RWPE2 (cell line): ENCODE results near the gene STRBP.
A peak's percentile ranks its signal among the peaks of the same experiment; 100 is the strongest.

Experiments used
- ATAC-seq: fragments of 200-7000 bp; cut with Tn5 transposase; 3 replicates; pipeline ENCODE4 v1.9.1; 2021; ENCODE audit warnings: low read depth
- DNase-seq: peaks from one replicate; pipeline ENCODE4 v3.0.0-alpha.2; 2020; ENCODE audit warnings: low spot score
- H3K27ac ChIP-seq: fragments of 450-650 bp; 2 replicates; pipeline ENCODE4 v1.5.1; 2017; ENCODE audit warnings: mild to moderate bottlenecking; ENCODE audit not compliant: poor library complexity, severe bottlenecking
- H3K27me3 ChIP-seq: fragments of 250-450 bp; sonication (Bioruptor Pico); 2 replicates; pipeline ENCODE4 v1.5.1; 2021; ENCODE audit warnings: mild to moderate bottlenecking, moderate library complexity; ENCODE audit not compliant: insufficient read depth, poor library complexity, severe bottlenecking
- H3K36me3 ChIP-seq: fragments of 250-450 bp; sonication (Bioruptor Pico); 2 replicates; pipeline ENCODE4 v1.5.1; 2020; ENCODE audit warnings: low read depth, mild to moderate bottlenecking, moderate library complexity
- H3K4me1 ChIP-seq: fragments of 250-450 bp; sonication (Bioruptor Pico); 2 replicates; pipeline ENCODE4 v1.5.1; 2021; ENCODE audit warnings: mild to moderate bottlenecking, moderate library complexity; ENCODE audit not compliant: insufficient read depth, poor library complexity, severe bottlenecking
- H3K4me3 ChIP-seq: fragments of 250-450 bp; sonication (Bioruptor Pico); 2 replicates; pipeline ENCODE4 v1.5.1; 2021; ENCODE audit warnings: mild to moderate bottlenecking, moderate library complexity; ENCODE audit not compliant: severe bottlenecking
- H3K9me3 ChIP-seq: fragments of 250-450 bp; sonication (Bioruptor Pico); 2 replicates; pipeline ENCODE4 v1.5.1; 2021; ENCODE audit warnings: mild to moderate bottlenecking, moderate library complexity; ENCODE audit not compliant: severe bottlenecking
- TF ChIP-seq, protein P1 (sequence below): fragments of 450-650 bp; IDR thresholded peaks from one replicate; pipeline ENCODE4 v1.5.1; 2017; ENCODE audit warnings: mild to moderate bottlenecking, moderate library complexity; ENCODE audit not compliant: poor library complexity, severe bottlenecking

Gene STRBP

DNA sequence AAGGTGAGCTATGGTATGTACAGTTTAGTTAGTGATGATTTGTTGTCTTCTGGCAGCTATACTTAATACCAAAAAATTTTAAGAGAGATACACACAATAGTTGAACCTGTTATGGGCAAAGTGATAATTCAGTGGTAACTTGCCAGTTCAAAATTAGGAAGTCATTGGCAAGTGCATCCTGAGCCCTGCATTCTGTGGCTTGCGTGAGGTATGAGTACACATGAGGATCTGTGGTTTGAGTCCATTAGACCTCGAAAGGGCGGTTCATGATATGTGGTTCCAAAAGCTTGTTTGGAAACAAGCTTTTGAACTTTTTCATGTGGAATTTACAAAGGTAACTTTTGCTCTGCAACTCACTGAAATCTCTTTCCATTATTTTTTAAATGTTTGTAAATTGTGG, 187.9 kb downstream of the STRBP start:
- TF ChIP-seq, protein P1, sequence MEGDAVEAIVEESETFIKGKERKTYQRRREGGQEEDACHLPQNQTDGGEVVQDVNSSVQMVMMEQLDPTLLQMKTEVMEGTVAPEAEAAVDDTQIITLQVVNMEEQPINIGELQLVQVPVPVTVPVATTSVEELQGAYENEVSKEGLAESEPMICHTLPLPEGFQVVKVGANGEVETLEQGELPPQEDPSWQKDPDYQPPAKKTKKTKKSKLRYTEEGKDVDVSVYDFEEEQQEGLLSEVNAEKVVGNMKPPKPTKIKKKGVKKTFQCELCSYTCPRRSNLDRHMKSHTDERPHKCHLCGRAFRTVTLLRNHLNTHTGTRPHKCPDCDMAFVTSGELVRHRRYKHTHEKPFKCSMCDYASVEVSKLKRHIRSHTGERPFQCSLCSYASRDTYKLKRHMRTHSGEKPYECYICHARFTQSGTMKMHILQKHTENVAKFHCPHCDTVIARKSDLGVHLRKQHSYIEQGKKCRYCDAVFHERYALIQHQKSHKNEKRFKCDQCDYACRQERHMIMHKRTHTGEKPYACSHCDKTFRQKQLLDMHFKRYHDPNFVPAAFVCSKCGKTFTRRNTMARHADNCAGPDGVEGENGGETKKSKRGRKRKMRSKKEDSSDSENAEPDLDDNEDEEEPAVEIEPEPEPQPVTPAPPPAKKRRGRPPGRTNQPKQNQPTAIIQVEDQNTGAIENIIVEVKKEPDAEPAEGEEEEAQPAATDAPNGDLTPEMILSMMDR, result no peak
- DNase-seq, result no peak

DNA sequence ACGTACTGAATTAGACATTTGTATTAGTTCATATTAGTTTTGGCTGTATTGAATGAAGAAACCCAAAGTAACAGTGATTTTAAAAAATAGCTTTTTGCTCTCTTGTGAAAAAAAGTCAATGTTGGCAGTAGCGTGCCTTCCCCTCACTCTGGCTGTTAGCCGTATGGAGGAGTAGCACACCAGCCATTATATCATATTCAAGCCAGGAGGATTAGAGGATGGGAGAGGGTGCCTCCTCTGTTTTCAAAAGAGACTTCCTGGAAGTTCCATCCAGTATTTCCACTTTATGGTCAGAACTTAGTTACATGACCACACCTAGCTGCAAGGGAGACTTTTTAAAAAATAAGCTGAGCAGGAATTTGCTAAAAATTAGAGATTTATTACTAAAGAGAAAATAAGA, 193.8 kb downstream of the STRBP start:
- DNase-seq, result no peak
- Histone ChIP-seq H3K27me3 (no peaks in the 10 kb centered on the region), H3K36me3 (peaks cover 52% of the 10 kb centered on the region), H3K4me1 (no peaks in the 10 kb centered on the region), H3K27ac (no peak overlapping the region), H3K9me3 (no peaks in the 10 kb centered on the region), H3K4me3 (no peak overlapping the region)
- TF ChIP-seq, protein P1, result no peak
- no peak for ATAC-seq

More for the DNA sequence above, 187.9 kb downstream of the STRBP start:
- no peaks in the 10 kb centered on the region for H3K4me1 ChIP-seq
- H3K27me3 ChIP-seq, result no peaks in the 10 kb centered on the region
- peaks cover 76% of the 10 kb centered on the region for H3K36me3 ChIP-seq
- ATAC-seq, result no peak
- peaks cover 2% of the 10 kb centered on the region for H3K9me3 ChIP-seq
- H3K4me3 ChIP-seq, result no peak overlapping the region
- H3K27ac ChIP-seq, result no peak overlapping the region

DNA sequence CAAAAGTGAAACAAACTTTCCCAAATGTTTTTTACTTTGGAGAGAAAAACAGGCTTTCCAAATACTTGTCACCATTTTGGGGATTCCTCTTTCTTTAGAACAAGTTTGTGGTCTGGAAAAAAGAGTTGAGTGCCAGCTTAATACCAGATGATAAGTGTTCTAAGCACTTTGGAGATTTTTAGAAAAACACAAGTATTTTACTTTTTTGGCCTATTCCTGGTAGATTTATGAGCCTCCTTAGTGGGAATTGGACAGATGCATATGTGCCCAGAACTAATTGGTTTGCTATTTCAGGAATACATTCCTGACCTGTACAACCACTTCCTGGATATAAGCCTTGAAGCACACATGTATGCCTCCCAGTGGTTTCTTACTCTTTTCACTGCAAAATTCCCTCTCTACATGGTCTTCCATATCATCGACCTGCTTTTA, 194.4 kb downstream of the STRBP start:
- no peak overlapping the region for H3K27ac ChIP-seq
- peaks cover 51% of the 10 kb centered on the region for H3K36me3 ChIP-seq
- TF ChIP-seq, protein P1, result no peak
- no peak overlapping the region for H3K4me3 ChIP-seq
- no peaks in the 10 kb centered on the region for H3K4me1 ChIP-seq
- 0 out of 3 replicates have a peak, but pooled peaks have one; percentile 41 for ATAC-seq
- no peaks in the 10 kb centered on the region for H3K9me3 ChIP-seq
- DNase-seq, result no peak
- H3K27me3 ChIP-seq, result no peaks in the 10 kb centered on the region

DNA sequence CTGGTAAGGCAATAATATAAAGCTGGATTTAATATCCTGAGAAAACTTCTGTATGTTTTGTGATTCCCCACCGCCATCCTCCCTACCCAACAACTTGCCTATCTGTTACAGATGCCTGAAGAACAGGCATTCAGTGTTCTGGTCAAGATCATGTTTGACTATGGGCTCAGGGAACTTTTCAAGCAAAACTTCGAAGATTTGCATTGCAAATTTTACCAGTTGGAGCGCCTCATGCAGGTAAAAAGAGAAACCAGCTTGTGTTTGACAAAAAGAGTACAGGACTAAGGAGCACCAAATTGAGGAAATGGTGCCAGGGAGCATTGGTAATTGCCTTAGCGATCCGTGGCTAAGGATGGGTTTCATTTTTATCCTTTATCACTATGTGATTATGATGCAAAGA, 194.9 kb downstream of the STRBP start:
- no peaks in the 10 kb centered on the region for H3K4me1 ChIP-seq
- peaks cover 52% of the 10 kb centered on the region for H3K36me3 ChIP-seq
- H3K4me3 ChIP-seq, result no peak overlapping the region

DNA sequence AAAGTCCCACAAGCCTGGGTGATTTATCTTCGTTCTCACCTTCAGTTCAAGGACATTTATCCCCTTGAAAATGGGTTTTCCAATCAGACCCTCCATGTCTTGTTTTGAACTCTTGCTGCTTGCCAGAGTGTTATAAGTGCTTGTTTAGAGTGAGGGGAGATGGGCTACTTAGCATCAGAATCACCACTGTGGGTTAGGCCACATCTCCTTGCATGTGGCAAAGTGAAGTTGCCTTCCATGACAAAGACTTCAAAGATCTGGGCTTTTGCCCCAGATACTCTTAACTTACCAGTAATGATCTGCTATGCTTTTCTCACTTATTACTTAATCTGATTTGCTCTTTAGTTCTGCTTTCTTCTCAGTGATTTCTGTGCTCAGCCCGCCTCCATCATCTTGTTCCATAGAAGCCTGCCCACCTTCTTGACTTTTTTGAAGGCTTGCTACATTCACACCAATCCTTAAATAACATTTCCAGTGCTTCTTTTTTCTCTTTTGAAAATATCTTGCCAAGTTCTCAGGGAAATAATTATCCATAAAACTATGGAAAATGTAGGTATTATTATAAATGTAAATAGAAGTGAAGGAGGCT, 195.9 kb downstream of the STRBP start:
- Histone ChIP-seq H3K27me3 (no peaks in the 10 kb centered on the region), H3K4me3 (no peak overlapping the region), H3K27ac (no peak overlapping the region), H3K36me3 (peaks cover 51% of the 10 kb centered on the region), H3K9me3 (no peaks in the 10 kb centered on the region), H3K4me1 (no peaks in the 10 kb centered on the region)
- ATAC-seq (no peak), DNase-seq (no peak)
- TF ChIP-seq, protein P1, result no peak

More for the DNA sequence above, 194.9 kb downstream of the STRBP start:
- DNase-seq, result no peak
- Histone ChIP-seq H3K27ac (no peak overlapping the region), H3K9me3 (no peaks in the 10 kb centered on the region), H3K27me3 (no peaks in the 10 kb centered on the region)
- TF ChIP-seq, protein P1, result no peak
- ATAC-seq, result no peak
